ENCODE measurements around the gene CELSR1.
"Not testable (repeated sequence)": the region's sequence is repeated elsewhere in the genome, so short reads cannot be mapped to it uniquely, and the experiment has no call there.

The CELSR1 gene

GRCh38 chr22:46478083-46478551 lies 59.3 kb downstream of the CELSR1 start:
- DNase-seq, result no peak

GRCh38 chr22:46476547-46476941 lies 60.9 kb downstream of the CELSR1 start:
- no peak for DNase-seq

GRCh38 chr22:46473896-46474557 lies 63.4 kb downstream of the CELSR1 start:
- DNase-seq, result no peak

- no peak for DNase-seq
Observed at GRCh38 chr22:46473021-46473779, 64.2 kb downstream of the CELSR1 start.

GRCh38 chr22:46472722-46473016 lies 64.8 kb downstream of the CELSR1 start:
- no peak for DNase-seq

GRCh38 chr22:46471901-46472721 lies 65.3 kb downstream of the CELSR1 start:
- DNase-seq, result no peak

- DNase-seq, result not testable (repeated sequence)
Observed at GRCh38 chr22:46471330-46471729, 66.1 kb downstream of the CELSR1 start.

- no peak for DNase-seq
Observed at GRCh38 chr22:46469711-46470110, 67.7 kb downstream of the CELSR1 start.

- no peak for DNase-seq
Observed at GRCh38 chr22:46467006-46467405, 70.4 kb downstream of the CELSR1 start.

GRCh38 chr22:46466255-46466676 lies 71.2 kb downstream of the CELSR1 start:
- no peak for DNase-seq

GRCh38 chr22:46465793-46466192 lies 71.6 kb downstream of the CELSR1 start:
- no peak for DNase-seq

- no peak for DNase-seq
Observed at GRCh38 chr22:46465345-46465720, 72.1 kb downstream of the CELSR1 start.

GRCh38 chr22:46464701-46465344 lies 72.6 kb downstream of the CELSR1 start:
- DNase-seq, result no peak

- no peak for DNase-seq
Observed at GRCh38 chr22:46464296-46464695, 73.1 kb downstream of the CELSR1 start.

- no peak for DNase-seq
Observed at GRCh38 chr22:46463435-46464227, 73.8 kb downstream of the CELSR1 start.

GRCh38 chr22:46462726-46463371 lies 74.6 kb downstream of the CELSR1 start:
- DNase-seq, result no peak

- DNase-seq, result no peak
Observed at GRCh38 chr22:46461566-46462180, 75.7 kb downstream of the CELSR1 start.

- no peak for DNase-seq
Observed at GRCh38 chr22:46460857-46461256, 76.6 kb downstream of the CELSR1 start.

- no peak for DNase-seq
Observed at GRCh38 chr22:46459347-46460065, 77.9 kb downstream of the CELSR1 start.

GRCh38 chr22:46458525-46458924 lies 78.9 kb downstream of the CELSR1 start:
- no peak for DNase-seq

Data from CD4-positive, alpha-beta T cell treated with Interleukin-6 for 4 hours (primary cell).